ENCODE measurements around the gene CCNG2. TPM values are rescaled to one million over a fixed set of nuclear protein-coding genes. Genes with fewer than 3 reads are reported as not detected.

CCNG2 gene
- total RNA-seq, 1 experiment from 2014 or later = 9.2 TPM

- H3K36me3 ChIP-seq (ENCODE audit: insufficient read depth, low read length, poor library complexity, severe bottlenecking) = no peaks in the 10 kb centered on the region
- H3K4me1 ChIP-seq (ENCODE audit: insufficient read depth, low read length, poor library complexity, severe bottlenecking) = no peaks in the 10 kb centered on the region
- no peak overlapping the region for H3K4me3 ChIP-seq (ENCODE audit: low read depth, low read length, poor library complexity, severe bottlenecking)
- BruUV-seq (replicated peaks) = no TSS peak
- POLR2A ChIA-PET (ENCODE audit: low non-redundant PET) = no interaction called here
- no peaks in the 10 kb centered on the region for H3K27me3 ChIP-seq (replicated peaks; ENCODE audit: insufficient read depth, low read depth, low read length, poor library complexity)
- no peaks in the 10 kb centered on the region for H3K9me3 ChIP-seq (ENCODE audit: low read depth, low read length, poor library complexity, severe bottlenecking)
- intact Hi-C loops (cut with micrococcal nuclease; ENCODE audit: unreplicated experiment) = no loop called here
- H3K27ac ChIP-seq (ENCODE audit: low read depth, low read length, poor library complexity, severe bottlenecking) = no peak overlapping the region
- no peak for TF ChIP-seq CTCF (conservative IDR thresholded peaks at IDR 0.05; ENCODE audit: low read depth, low read length)
- TF ChIP-seq EZH2 (IDR thresholded peaks at IDR 0.05; ENCODE audit: borderline replicate concordance, low read depth, low read length, poor library complexity, severe bottlenecking) = no peak
- no peak for DNase-seq (ENCODE audit: low spot score)
- CTCF ChIA-PET = no interaction called here
Measured at GRCh38 chr4:77117721-77118120, 39.3 kb upstream of the CCNG2 start.

GRCh38 chr4:77120886-77121508, 36.0 kb upstream of the CCNG2 start:
- no peak overlapping the region for H3K27ac ChIP-seq (ENCODE audit: low read depth, low read length, poor library complexity, severe bottlenecking)
- H3K27me3 ChIP-seq (replicated peaks; ENCODE audit: insufficient read depth, low read depth, low read length, poor library complexity) = no peaks in the 10 kb centered on the region
- no peaks in the 10 kb centered on the region for H3K9me3 ChIP-seq (ENCODE audit: low read depth, low read length, poor library complexity, severe bottlenecking)
- H3K36me3 ChIP-seq (ENCODE audit: insufficient read depth, low read length, poor library complexity, severe bottlenecking) = no peaks in the 10 kb centered on the region
- no peak overlapping the region for H3K4me3 ChIP-seq (ENCODE audit: low read depth, low read length, poor library complexity, severe bottlenecking)
- POLR2A ChIA-PET (ENCODE audit: low non-redundant PET) = no interaction called here
- intact Hi-C loops (cut with micrococcal nuclease; ENCODE audit: unreplicated experiment) = no loop called here
- no peak for DNase-seq (ENCODE audit: low spot score)
- CTCF ChIA-PET = interaction anchor here (0.5 kb wide), 1 partner anchor 317 kb away, joined by 4 read pairs; no protein-coding TSS in a partner anchor
- H3K4me1 ChIP-seq (ENCODE audit: insufficient read depth, low read length, poor library complexity, severe bottlenecking) = no peaks in the 10 kb centered on the region
- TF ChIP-seq CTCF (conservative IDR thresholded peaks at IDR 0.05; ENCODE audit: low read depth, low read length) (no peak), EZH2 (IDR thresholded peaks at IDR 0.05; ENCODE audit: borderline replicate concordance, low read depth, low read length, poor library complexity, severe bottlenecking) (no peak)
- no TSS peak for BruUV-seq (replicated peaks)

GRCh38 chr4:77121736-77122240, 35.2 kb upstream of the CCNG2 start:
- H3K27ac ChIP-seq (ENCODE audit: low read depth, low read length, poor library complexity, severe bottlenecking) = no peak overlapping the region
- CTCF ChIA-PET = no interaction called here
- no peaks in the 10 kb centered on the region for H3K27me3 ChIP-seq (replicated peaks; ENCODE audit: insufficient read depth, low read depth, low read length, poor library complexity)
- DNase-seq (ENCODE audit: low spot score) = no peak
- H3K9me3 ChIP-seq (ENCODE audit: low read depth, low read length, poor library complexity, severe bottlenecking) = no peaks in the 10 kb centered on the region
- H3K4me3 ChIP-seq (ENCODE audit: low read depth, low read length, poor library complexity, severe bottlenecking) = no peak overlapping the region
- no TSS peak for BruUV-seq (replicated peaks)
- POLR2A ChIA-PET (ENCODE audit: low non-redundant PET) = no interaction called here
- no peaks in the 10 kb centered on the region for H3K36me3 ChIP-seq (ENCODE audit: insufficient read depth, low read length, poor library complexity, severe bottlenecking)
- TF ChIP-seq CTCF (conservative IDR thresholded peaks at IDR 0.05; ENCODE audit: low read depth, low read length) = no peak
- TF ChIP-seq EZH2 (IDR thresholded peaks at IDR 0.05; ENCODE audit: borderline replicate concordance, low read depth, low read length, poor library complexity, severe bottlenecking) = no peak
- H3K4me1 ChIP-seq (ENCODE audit: insufficient read depth, low read length, poor library complexity, severe bottlenecking) = no peaks in the 10 kb centered on the region
- intact Hi-C loops (cut with micrococcal nuclease; ENCODE audit: unreplicated experiment) = no loop called here
